GM18909 (cell line): Measurements from ENCODE around the gene RER1.

Source experiments
- ATAC-seq: cut with Tn5 transposase; IDR thresholded peaks from one replicate; pipeline ENCODE4 v1.9.1; 2021; ENCODE audit warnings: mild to moderate bottlenecking; ENCODE audit not compliant: unreplicated experiment, poor library complexity

RER1 gene

GRCh38 chr1:2375246-2375922 is 16.3 kb upstream of the RER1 start:
- no peak for ATAC-seq

GRCh38 chr1:2375923-2376260 is 15.7 kb upstream of the RER1 start:
- no peak for ATAC-seq

- no peak for ATAC-seq
These were observed 15.3 kb upstream of the RER1 start for GRCh38 chr1:2376261-2376741.

DNA sequence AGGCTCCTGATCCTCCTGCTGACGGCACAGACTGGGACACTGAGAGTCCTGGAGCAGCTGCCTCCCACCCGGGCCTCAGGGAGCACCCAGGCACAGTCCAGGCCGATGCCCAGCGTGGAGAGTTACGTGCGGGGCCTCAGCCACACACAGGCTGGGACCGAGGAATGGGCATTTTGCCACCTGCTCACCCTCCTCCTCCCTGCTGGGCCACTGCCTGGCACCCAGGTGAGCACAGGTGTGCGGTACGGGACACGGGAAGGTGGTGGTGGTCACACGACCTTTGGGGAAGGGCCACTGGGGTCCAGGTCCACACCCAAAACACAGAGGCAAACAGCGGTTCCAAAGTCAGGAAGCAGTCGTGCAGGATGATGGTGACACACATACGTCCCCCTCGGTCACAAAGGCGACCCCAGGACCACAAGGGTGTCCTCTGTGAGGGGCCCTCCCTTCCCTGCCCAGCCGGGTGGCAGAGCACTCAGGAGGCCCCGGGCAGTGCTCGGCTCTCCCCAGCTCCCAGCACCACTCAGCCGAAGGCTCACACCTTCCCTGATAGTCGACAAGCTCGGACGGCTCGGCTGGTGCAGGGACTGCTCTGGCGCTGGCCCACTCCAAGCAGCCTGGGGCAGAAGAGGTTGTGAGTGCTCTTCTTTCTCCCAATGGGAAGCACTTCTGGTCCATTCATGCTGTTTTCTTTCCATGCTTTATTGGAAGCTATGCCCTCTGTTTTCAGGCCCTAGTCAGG is 14.5 kb upstream of the RER1 start:
- ATAC-seq = no peak

GRCh38 chr1:2377751-2378440 is 13.7 kb upstream of the RER1 start:
- ATAC-seq = no peak

DNA sequence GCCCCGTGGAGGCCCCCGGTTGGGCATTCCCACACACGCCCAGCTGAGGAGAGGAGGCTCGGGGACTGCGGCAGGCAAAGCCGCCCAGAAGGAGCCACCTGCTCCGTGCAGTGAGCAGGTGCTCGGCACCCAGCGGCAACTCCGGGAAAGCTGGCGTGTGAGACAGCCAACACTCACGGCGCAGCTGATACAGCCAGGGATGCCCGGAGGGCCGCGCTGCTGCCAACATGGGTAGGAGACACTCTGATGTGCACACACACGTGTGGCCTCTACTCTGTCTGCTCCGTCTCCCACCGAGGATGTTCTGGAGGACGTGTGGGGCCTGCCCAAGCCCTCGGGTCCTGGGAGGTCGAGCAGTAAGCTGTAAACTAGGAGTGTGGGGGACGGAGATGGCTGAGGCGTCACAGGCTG is 13.2 kb upstream of the RER1 start:
- ATAC-seq = no peak

DNA sequence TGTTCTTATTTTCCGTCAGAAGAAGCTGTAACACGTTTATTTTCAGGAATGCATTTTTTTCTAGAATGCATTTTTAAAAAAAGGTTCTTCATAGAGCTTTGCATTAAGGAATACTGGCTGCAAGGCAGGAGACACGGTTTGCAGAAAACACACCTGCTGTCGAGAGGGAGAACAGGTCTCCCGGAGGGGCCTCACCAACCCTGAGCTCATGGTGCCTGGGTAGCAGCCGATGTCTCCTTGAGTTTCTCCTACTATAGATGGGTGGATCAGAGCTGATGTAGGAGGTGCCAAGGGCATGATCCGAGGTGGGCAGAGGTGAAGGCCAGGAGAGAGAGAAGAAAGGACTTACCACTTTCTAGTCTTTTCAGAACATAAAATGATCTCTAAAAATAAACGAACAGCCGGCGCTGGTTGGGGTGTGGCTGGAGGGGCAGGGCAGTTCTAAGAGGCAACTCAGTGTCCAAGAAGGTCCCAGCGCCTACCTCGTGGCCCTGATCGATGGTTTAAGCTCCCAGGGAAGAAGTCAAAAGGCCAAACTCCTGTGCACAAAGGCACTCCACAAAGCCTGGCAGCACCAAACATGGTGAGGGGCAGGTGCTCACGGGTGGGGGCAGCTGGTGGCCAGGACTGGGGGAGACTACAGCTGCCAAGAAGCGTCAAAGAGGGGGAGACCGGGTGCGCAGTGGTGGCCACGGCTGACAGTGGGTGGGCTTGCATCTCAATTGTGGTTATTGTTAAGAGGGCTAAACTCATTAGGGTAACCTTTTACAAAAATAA is 12.5 kb upstream of the RER1 start:
- ATAC-seq = no peak

- no peak for ATAC-seq
These were observed 11.8 kb upstream of the RER1 start for GRCh38 chr1:2379733-2380404.

- ATAC-seq = no peak
These were observed 10.6 kb upstream of the RER1 start for GRCh38 chr1:2380816-2381591.

GRCh38 chr1:2381741-2382620 is 9.7 kb upstream of the RER1 start:
- ATAC-seq = no peak

GRCh38 chr1:2382621-2383361 is 8.8 kb upstream of the RER1 start:
- no peak for ATAC-seq

DNA sequence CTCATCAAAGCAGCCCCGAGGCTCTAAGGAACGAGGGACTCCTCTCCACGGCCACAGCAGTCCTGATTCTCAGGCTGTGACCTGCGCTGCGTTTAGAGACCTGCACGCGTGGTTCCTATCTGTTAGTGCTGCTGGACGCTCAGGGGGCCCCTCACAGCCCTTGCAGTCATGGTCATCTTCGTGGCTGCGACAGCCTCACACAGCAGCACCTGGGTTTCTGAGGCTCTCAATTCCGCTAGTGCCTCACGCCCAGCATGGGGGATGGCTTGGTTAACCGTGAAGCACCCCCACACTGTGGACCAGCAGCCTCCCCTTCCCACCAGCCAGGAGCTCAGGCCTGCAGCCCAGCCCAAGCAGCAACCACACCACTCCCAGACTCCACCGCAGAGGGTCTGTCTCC is 8.1 kb upstream of the RER1 start:
- ATAC-seq = no peak

DNA sequence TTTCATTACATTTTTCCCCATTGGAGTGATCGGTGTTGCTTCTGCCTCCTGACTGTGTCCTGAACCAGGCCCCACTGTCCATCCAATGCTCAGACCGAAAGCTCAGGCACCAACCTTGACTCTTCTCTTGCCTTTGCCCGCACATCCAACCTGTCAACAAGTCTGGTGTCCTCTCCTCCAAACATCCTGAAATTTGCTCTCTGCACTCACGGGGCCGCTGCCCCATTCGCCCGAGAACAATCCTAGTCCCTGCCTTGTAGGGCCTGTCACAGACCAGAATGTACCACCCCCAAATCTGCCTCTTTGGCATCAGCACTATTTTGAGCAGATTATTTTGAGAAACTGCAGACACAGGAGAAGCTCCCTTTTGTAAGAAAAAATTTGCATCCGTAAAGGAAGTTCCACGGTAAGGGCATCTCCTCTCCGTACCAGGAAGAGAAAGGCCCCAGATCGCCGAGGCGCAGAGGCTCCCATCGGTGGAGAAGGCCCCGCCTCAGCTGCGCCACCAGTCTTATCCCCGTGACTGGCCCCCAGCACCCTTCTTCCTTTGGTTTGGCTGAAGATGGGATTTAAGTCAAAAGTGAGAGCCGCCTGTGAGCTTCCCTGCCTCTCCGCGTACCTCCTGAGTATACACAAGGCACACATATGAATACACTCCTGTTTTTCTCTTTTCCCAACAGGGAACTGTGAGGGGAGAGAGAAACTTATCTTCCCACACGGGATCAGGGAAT is 7.3 kb upstream of the RER1 start:
- no peak for ATAC-seq

- no peak for ATAC-seq
These were observed 6.6 kb upstream of the RER1 start for GRCh38 chr1:2384941-2385481.

- no peak for ATAC-seq
These were observed 5.9 kb upstream of the RER1 start for GRCh38 chr1:2385606-2386280.
